HG02763 (cell line): ENCODE results near the gene GJA9.

Experiments used
- ATAC-seq: cut with Tn5 transposase; IDR thresholded peaks from one replicate; pipeline ENCODE4 v1.9.1; 2021; ENCODE audit warnings: mild to moderate bottlenecking, moderate library complexity; ENCODE audit not compliant: unreplicated experiment

GJA9 gene

GRCh38 chr1:38832370-38832734, 49.0 kb downstream of the GJA9 start:
- ATAC-seq: no peak

- ATAC-seq: no peak
These were observed 49.5 kb downstream of the GJA9 start for GRCh38 chr1:38831731-38832369.

GRCh38 chr1:38829368-38829767, 52.0 kb downstream of the GJA9 start:
- no peak for ATAC-seq

GRCh38 chr1:38827318-38827717, 54.1 kb downstream of the GJA9 start:
- ATAC-seq: no peak

- ATAC-seq: no peak
These were observed 54.5 kb downstream of the GJA9 start for GRCh38 chr1:38826886-38827285.

GRCh38 chr1:38826262-38826661, 55.1 kb downstream of the GJA9 start:
- ATAC-seq: no peak
